Osteoblast (primary cell): Measurements from ENCODE around the gene TMEM43. TPM values are rescaled to one million over a fixed set of nuclear protein-coding genes. Genes with fewer than 3 reads are reported as not detected.

Experiments used
- DNase-seq: peaks from one replicate; pipeline ENCODE4 v3.0.0; 2011; ENCODE audit warnings: low spot score, mixed read lengths; ENCODE audit not compliant: insufficient read length; ENCODE audit errors: missing footprints
- H2AFZ ChIP-seq: 2 replicates; pipeline ENCODE4 v1.6.0; 2011; ENCODE audit warnings: mild to moderate bottlenecking, low read length
- H3K27ac ChIP-seq: 2 replicates; pipeline ENCODE4 v1.5.1; 2011; ENCODE audit warnings: mild to moderate bottlenecking, low read depth, low read length, moderate library complexity
- H3K27me3 ChIP-seq: 2 replicates; pipeline ENCODE4 v1.6.0; 2012; ENCODE audit warnings: mild to moderate bottlenecking, control low read depth, inconsistent platforms, low read length, moderate library complexity; ENCODE audit not compliant: insufficient read depth
- H3K36me3 ChIP-seq: 2 replicates; pipeline ENCODE4 v1.5.1; 2011; ENCODE audit warnings: mild to moderate bottlenecking, low read length, control low read depth, moderate library complexity; ENCODE audit not compliant: insufficient read depth
- H3K4me1 ChIP-seq: 2 replicates; pipeline ENCODE4 v1.5.1; 2011; ENCODE audit warnings: mild to moderate bottlenecking, low read length, control low read depth, moderate library complexity; ENCODE audit not compliant: insufficient read depth
- H3K4me2 ChIP-seq: 2 replicates; pipeline ENCODE4 v1.6.0; 2011; ENCODE audit warnings: mild to moderate bottlenecking, low read length; ENCODE audit not compliant: insufficient read depth
- H3K4me3 ChIP-seq: fragments of 200-600 bp; sonication (generic); 3 replicates; pipeline ENCODE4 v1.5.1; 2012; ENCODE audit warnings: mild to moderate bottlenecking, low read length, inconsistent platforms; ENCODE audit not compliant: insufficient read depth
- H3K79me2 ChIP-seq: 2 replicates; pipeline ENCODE4 v1.6.0; 2012; ENCODE audit warnings: mild to moderate bottlenecking, low read length, control low read depth, inconsistent platforms; ENCODE audit not compliant: insufficient read depth
- H3K9me3 ChIP-seq: 2 replicates; pipeline ENCODE4 v1.5.1; 2011; ENCODE audit warnings: low read depth, low read length, control low read depth
- H4K20me1 ChIP-seq: 2 replicates; pipeline ENCODE4 v1.6.0; 2012; ENCODE audit warnings: mild to moderate bottlenecking, low read length, control low read depth; ENCODE audit not compliant: insufficient read depth
- total RNA-seq: library from RNA; depleted of rRNA; stranded (reverse); fragments of >200 nt; gene quantifications from 2 replicates; pipeline ENCODE4 v1.2.3, GENCODE V29; 2012
- TF ChIP-seq, protein P1 (sequence below): IDR thresholded peaks from 2 replicates; pipeline ENCODE4 v1.5.1; 2011; ENCODE audit warnings: mild to moderate bottlenecking, low read depth, low read length, moderate library complexity; ENCODE audit errors: extremely low read depth

The TMEM43 gene
- total RNA-seq, 1 donor, result 138 TPM

- H2AFZ ChIP-seq, result no peak overlapping the region
- DNase-seq, result no peak
- peaks cover 94% of the 10 kb centered on the region for H3K36me3 ChIP-seq
- H3K4me1 ChIP-seq, result no peaks in the 10 kb centered on the region
- H3K4me3 ChIP-seq, result no peak overlapping the region
- H3K27ac ChIP-seq, result no peak overlapping the region
- TF ChIP-seq, protein P1, sequence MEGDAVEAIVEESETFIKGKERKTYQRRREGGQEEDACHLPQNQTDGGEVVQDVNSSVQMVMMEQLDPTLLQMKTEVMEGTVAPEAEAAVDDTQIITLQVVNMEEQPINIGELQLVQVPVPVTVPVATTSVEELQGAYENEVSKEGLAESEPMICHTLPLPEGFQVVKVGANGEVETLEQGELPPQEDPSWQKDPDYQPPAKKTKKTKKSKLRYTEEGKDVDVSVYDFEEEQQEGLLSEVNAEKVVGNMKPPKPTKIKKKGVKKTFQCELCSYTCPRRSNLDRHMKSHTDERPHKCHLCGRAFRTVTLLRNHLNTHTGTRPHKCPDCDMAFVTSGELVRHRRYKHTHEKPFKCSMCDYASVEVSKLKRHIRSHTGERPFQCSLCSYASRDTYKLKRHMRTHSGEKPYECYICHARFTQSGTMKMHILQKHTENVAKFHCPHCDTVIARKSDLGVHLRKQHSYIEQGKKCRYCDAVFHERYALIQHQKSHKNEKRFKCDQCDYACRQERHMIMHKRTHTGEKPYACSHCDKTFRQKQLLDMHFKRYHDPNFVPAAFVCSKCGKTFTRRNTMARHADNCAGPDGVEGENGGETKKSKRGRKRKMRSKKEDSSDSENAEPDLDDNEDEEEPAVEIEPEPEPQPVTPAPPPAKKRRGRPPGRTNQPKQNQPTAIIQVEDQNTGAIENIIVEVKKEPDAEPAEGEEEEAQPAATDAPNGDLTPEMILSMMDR, result no peak
- H3K27me3 ChIP-seq, result no peaks in the 10 kb centered on the region
- H3K4me2 ChIP-seq, result no peak overlapping the region
- no peaks in the 10 kb centered on the region for H3K79me2 ChIP-seq
- peaks cover 6% of the 10 kb centered on the region for H3K9me3 ChIP-seq
- H4K20me1 ChIP-seq, result peaks cover 3% of the 10 kb centered on the region
Observed at GRCh38 chr3:14162178-14162577, 37.3 kb downstream of the TMEM43 start.

DNA sequence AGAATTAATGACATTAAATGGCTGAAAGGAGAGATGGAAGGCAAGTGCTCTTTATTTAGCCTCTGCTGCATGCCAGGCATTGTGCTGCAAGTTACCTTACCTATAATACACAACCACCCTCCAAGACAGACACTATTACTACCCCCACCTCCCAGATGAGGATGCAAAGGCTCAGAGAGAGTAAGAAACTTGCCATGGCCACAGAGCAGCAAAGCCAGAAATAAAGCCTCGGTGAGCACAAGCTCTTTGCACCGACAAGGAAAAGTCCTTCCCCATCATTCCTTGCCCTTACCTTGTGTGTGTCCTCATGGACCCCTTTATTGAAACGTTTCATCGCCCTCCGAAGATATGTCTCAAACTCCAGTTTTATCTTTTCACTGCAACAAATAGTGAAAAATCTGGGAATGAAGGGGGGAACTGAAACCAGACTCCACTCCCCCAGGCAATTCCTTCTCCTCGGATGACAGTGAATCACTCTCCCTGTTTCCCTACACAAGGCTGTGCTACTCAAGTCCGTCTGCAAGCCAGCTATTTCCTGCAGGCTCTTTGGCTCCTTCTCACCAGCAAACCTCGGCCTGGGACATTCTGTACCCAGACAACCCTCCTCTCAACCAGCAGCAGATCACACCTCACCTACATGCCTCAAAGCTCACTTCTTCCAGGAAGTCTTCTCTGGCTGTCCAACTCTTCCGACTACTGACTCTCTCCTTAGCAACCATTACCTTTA is 42.2 kb downstream of the TMEM43 start:
- H3K4me1 ChIP-seq, result peaks cover 16% of the 10 kb centered on the region
- no peak for DNase-seq
- H2AFZ ChIP-seq, result no peak overlapping the region
- peaks cover 7% of the 10 kb centered on the region for H4K20me1 ChIP-seq
- H3K79me2 ChIP-seq, result no peaks in the 10 kb centered on the region
- peaks cover 94% of the 10 kb centered on the region for H3K36me3 ChIP-seq
- H3K27ac ChIP-seq, result no peak overlapping the region
- H3K27me3 ChIP-seq, result no peaks in the 10 kb centered on the region
- no peak overlapping the region for H3K4me3 ChIP-seq
- TF ChIP-seq, protein P1, result no peak
- H3K4me2 ChIP-seq, result no peak overlapping the region
- H3K9me3 ChIP-seq, result peaks cover under 1% of the 10 kb centered on the region

DNA sequence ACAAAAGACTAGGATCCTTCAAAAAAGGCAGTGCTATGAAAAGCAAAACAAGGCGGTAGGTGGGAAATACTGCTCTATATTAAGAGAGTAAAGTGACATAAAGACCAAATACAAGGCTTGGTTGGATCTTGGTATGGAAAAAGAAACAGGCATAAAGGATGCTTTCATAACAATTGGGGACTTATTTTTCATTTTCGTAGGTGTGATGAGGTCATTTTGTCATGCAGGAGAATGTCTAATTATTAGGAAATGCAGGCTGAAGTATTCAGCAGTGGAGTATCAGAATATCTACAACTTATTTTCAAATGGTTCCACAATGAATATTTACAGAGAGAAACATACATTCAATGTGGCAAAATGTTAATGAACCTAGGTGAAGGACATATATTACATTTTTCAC is 44.6 kb downstream of the TMEM43 start:
- H4K20me1 ChIP-seq, result peaks cover 7% of the 10 kb centered on the region
- TF ChIP-seq, protein P1, result no peak
- no peak overlapping the region for H2AFZ ChIP-seq
- peaks cover 79% of the 10 kb centered on the region for H3K36me3 ChIP-seq
- H3K4me3 ChIP-seq, result no peak overlapping the region
- peaks cover 19% of the 10 kb centered on the region for H3K4me1 ChIP-seq
- peaks cover 13% of the 10 kb centered on the region for H3K79me2 ChIP-seq
- no peak for DNase-seq
- no peak overlapping the region for H3K4me2 ChIP-seq
- no peaks in the 10 kb centered on the region for H3K9me3 ChIP-seq
- H3K27me3 ChIP-seq, result no peaks in the 10 kb centered on the region
- H3K27ac ChIP-seq, result no peak overlapping the region

DNA sequence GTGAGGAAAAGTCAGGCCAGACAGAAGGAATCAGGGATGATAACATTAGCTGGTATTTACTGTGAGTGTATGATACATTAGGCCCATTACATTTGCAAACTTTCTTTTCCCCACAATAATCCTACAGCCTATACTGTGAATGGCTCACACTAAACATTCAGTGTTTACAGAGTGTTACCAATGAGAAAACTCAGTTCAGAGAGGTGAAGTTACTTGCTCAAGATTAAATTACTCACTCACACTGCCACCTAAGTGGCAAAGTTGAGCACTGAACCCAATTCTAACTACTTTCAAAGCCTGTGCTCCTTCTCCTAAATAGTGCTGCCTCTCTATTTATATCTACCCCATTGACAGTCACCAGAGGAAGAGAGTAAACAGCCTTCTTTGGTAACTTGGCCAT is 45.0 kb downstream of the TMEM43 start:
- H3K4me3 ChIP-seq, result no peak overlapping the region
- peaks cover 18% of the 10 kb centered on the region for H3K79me2 ChIP-seq
- peaks cover 74% of the 10 kb centered on the region for H3K36me3 ChIP-seq

More for the DNA sequence above, 45.0 kb downstream of the TMEM43 start:
- H3K4me1 ChIP-seq, result peaks cover 23% of the 10 kb centered on the region
- H4K20me1 ChIP-seq, result peaks cover 8% of the 10 kb centered on the region
- TF ChIP-seq, protein P1, result no peak
- DNase-seq, result no peak
- no peaks in the 10 kb centered on the region for H3K27me3 ChIP-seq
- H3K4me2 ChIP-seq, result no peak overlapping the region
- H3K9me3 ChIP-seq, result no peaks in the 10 kb centered on the region
- peak overlapping the region; percentile 61 for H3K27ac ChIP-seq
- no peak overlapping the region for H2AFZ ChIP-seq
